Measurements from ENCODE around the gene MSRB3.

GRCh38 chr12:65278576-65279368 lies at the start of gene MSRB3:
- peak; percentile 37 for TF ChIP-seq CTCF (IDR thresholded peaks at IDR 0.05)
- TF ChIP-seq EZH2 (IDR thresholded peaks at IDR 0.05): peak; percentile 60
- TF ChIP-seq EZH2phosphoT487 (IDR thresholded peaks at IDR 0.05): no peak
